Coronary artery (tissue), 2 donors: Measurements from ENCODE around the gene CDK11B.

Source experiments
- DNase-seq: peaks from one replicate; pipeline ENCODE4 v3.0.0-alpha.2; 2017; ENCODE audit warnings: low spot score
- H3K27ac ChIP-seq, 2 donors: fragments of 200-600 bp; sonication (generic); one replicate each; pipeline ENCODE4 v1.5.1; 2016 to 2019
- H3K4me3 ChIP-seq: fragments of 200-600 bp; sonication (generic); 2 replicates; pipeline ENCODE4 v1.5.1; 2016; ENCODE audit warnings: mild to moderate bottlenecking, moderate library complexity
- TF ChIP-seq, protein P1 (sequence below): fragments of 200-600 bp; sonication (generic); IDR thresholded peaks from one replicate; pipeline ENCODE4 v1.5.1; 2019; ENCODE audit warnings: antibody characterized with exemption

The CDK11B gene

DNA sequence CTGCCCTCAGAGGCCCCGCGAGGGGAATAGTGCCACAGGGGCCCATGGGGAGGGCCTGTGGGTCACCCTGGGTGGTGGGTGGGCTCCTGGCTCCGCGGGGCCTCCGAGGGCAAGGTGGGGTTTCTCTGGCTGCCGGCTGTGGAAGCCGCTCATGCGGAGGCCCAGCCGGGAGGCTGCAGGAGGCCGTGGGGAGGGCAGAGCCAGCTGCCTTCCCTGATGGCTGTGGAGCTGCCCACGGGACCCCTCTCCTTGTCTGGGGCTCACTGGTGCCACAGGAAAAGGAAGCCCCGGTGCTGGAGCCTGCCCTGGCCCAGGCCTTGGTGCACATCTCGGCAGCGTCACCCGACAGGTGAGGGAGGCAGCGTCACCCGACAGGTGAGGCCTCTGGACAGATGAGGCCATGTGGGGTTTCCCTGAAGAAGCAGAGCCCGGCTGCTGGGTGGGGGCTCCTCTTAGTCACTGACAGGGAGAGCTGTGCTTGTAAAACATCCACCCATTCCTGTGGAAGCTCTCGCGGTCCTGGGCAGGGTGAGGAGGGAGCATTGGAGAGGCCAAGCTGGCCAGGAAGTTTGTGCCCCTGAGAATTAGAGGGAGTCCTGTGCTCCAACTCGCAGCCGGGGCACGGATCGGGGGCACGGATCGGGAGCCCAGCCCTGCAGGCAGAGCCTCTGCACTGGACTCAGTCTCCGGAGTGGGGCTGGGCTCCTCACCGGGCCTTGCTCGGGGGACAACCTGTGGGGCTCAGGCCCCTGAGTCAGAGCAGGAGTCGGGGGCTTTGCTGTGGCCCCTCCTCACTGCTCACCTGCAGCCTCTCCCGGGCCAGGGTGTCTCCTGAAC lies 37.4 kb downstream of the CDK11B start:
- TF ChIP-seq, protein P1, sequence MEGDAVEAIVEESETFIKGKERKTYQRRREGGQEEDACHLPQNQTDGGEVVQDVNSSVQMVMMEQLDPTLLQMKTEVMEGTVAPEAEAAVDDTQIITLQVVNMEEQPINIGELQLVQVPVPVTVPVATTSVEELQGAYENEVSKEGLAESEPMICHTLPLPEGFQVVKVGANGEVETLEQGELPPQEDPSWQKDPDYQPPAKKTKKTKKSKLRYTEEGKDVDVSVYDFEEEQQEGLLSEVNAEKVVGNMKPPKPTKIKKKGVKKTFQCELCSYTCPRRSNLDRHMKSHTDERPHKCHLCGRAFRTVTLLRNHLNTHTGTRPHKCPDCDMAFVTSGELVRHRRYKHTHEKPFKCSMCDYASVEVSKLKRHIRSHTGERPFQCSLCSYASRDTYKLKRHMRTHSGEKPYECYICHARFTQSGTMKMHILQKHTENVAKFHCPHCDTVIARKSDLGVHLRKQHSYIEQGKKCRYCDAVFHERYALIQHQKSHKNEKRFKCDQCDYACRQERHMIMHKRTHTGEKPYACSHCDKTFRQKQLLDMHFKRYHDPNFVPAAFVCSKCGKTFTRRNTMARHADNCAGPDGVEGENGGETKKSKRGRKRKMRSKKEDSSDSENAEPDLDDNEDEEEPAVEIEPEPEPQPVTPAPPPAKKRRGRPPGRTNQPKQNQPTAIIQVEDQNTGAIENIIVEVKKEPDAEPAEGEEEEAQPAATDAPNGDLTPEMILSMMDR, result no peak
- no peak overlapping the region for H3K27ac ChIP-seq
- DNase-seq, result no peak
- no peak overlapping the region for H3K4me3 ChIP-seq

DNA sequence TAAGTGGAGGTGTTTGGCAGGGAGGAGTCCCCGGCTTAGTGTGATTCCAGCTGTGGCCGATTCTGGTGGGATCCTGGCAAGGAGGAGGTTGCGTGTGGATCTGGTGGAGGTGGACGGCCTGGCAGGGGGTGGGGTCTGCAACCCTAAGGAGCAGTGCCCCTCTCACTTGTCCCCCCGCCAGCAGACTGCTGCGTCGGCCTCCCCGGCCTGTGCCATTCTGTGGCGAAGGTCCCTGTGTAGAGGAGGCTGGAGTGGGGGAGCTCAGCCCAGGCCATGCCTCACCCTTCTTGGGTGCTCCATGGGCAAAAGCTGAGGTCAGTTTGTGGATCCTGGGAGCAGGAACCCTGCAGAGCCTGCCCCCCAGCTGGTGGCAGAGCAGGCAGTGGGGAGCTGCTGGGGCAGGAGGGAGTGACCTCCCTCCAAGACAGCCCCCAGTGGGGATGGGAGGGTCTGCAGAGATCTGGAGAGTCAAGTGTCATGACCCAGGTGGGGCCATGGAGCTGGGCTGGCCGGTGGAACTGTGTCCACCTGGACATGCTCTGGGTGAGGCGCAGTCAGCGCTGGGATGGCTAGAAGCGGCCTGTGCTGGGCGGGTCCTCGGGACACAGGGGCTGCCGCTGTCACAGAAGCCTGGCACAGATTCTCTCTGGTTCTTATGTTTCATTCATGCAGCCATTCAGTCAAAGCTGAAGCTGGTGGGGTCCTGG lies 38.2 kb downstream of the CDK11B start:
- TF ChIP-seq, protein P1, result no peak

DNA sequence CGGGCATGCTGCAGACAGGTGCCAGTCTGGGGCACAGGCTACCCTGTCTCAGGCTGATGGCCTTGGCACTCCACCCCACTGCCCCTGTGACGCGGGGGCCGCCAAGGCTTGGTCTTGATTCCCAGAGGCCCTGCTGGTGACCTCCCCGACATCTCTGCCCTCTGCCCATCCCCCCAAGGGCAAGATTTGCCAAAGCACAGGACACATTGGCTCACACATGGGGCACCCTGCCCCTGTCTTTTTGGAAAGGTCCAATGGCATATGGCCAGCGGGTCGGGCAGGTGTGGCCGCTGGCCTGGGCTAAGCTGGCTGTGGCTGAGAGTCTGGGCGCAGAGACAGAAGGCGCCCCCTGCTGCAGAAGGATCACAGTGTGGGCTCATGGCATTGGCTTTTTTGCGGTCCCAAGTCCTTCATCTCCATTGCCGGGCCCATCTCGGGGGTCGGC lies 38.9 kb downstream of the CDK11B start:
- no peak overlapping the region for H3K4me3 ChIP-seq
- H3K27ac ChIP-seq, result no peak overlapping the region
- DNase-seq, result no peak
- TF ChIP-seq, protein P1, result no peak

More for the DNA sequence above, 38.2 kb downstream of the CDK11B start:
- no peak overlapping the region for H3K27ac ChIP-seq
- H3K4me3 ChIP-seq, result no peak overlapping the region
- DNase-seq, result no peak

DNA sequence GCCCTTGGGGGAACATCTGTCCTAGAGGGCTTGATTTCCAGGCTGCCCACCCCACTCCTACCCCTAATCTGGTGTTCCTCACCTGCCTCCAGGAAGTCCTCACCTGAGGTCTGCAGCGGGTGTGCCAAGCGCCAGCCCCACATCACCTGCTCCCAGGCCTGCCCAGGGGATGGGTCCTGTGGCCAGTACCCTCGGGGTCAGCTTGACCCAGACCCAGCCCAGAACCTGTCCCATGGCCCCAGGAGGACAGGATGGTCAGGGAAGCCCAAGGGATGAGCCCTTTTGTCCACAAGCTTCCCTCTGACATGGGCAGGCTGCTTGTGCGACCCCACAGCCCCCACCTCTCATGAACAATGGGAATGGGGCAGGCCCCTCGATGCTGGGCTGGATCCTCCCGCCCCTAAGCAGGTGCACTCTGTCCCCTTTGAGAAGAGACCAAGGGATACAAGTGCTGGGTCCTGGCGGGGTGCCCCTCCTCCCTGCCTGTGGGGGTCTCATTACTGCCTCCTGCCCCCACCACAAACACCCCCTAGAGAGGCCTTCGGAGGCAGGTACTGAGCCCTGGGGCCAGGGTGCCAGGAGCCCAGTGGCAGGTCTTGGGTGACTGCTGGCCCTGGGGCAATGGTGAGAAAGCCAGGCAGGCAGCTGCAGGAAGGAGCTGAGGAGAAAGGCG lies 40.3 kb downstream of the CDK11B start:
- no peak for DNase-seq
- no peak overlapping the region for H3K27ac ChIP-seq

DNA sequence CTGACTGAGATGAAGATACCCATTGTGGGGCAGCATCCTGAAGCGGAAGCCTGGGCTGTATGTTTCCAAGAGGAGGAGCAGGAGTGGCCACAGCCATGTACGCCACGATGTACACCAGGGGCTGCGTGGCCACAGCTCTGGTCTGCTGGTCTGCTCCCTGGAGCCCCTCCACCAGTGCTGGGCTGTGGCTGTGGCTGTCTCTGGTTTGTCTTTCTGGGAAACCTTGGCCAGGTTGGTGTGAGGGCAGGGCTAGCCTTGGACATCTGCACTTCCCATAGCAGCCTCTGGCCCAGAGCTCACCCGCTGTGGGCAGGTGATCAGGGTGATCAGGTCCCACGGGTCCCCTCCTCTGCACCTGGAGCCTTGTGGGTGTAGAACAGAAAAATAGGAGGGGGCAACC lies 40.9 kb downstream of the CDK11B start:
- no peak overlapping the region for H3K27ac ChIP-seq
- DNase-seq, result no peak

More for the DNA sequence above, 40.3 kb downstream of the CDK11B start:
- H3K4me3 ChIP-seq, result no peak overlapping the region
- TF ChIP-seq, protein P1, result no peak

DNA sequence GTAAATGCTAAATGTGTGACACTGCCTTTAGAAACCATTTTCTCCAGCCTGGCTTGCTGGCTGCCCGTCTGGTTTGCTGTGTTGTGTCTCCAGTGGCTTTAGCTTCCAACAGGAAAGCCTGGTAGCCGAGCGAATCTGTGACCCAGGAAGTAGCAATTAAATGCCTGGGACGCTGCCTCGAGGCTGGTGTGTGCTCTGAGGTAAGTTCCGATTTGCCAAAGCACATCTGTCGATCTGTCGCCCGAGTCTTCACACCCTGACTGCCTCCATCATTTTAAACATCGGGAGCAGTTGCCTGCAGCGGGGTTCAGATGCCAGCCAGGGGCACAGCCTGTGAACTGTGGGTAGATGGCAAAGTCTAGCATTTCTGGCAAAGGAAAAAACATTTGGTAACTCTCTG lies 41.3 kb downstream of the CDK11B start:
- H3K4me3 ChIP-seq, result no peak overlapping the region
- H3K27ac ChIP-seq, result no peak overlapping the region
- TF ChIP-seq, protein P1, result no peak
- no peak for DNase-seq

More for the DNA sequence above, 40.9 kb downstream of the CDK11B start:
- TF ChIP-seq, protein P1, result no peak
- no peak overlapping the region for H3K4me3 ChIP-seq
